H1 (cell line): ENCODE results near the gene OR4Q3. TPM values are rescaled to one million over a fixed set of nuclear protein-coding genes. Genes with fewer than 3 reads are reported as not detected.
"Not testable (repeated sequence)": the region's sequence is repeated elsewhere in the genome, so short reads cannot be mapped to it uniquely, and the experiment has no call there.

Experiments
- CTCF ChIA-PET: fragments of 300-600 bp; sonication (Branson Sonifier 250); formaldehyde crosslinking; loops from one replicate; lab custom pipeline; 2021; ENCODE audit not compliant: partially characterized antibody; lab: Charles Lee
- POLR2A ChIA-PET: fragments of 300-600 bp; sonication (Branson Sonifier 250); formaldehyde crosslinking; loops from one replicate; lab custom pipeline; 2021; ENCODE audit warnings: inconsistent platforms; ENCODE audit not compliant: partially characterized antibody; lab: Charles Lee
- DNase-seq, 2 experiments: peaks; one replicate each; pipeline versions ENCODE4 v3.0.0 to v3.0.0-alpha.2; 2010 to 2022; ENCODE audit warnings: low spot score in 2 of 2, low read depth in 1 of 2, mixed read lengths in 1 of 2
- FAIRE-seq: peaks from 2 replicates; lab custom pipeline; 2011; peaks lifted over from hg19 to GRCh38; lab: Jason Lieb, UNC
- H2AFZ ChIP-seq: 2 replicates; pipeline ENCODE4 v1.8.1; 2012; ENCODE audit warnings: low read length, inconsistent platforms
- H2AK5ac ChIP-seq: 2 replicates; pipeline ENCODE4 v1.6.1; 2013; ENCODE audit warnings: low read depth, low read length
- H2BK120ac ChIP-seq: replicated peaks from 2 replicates; pipeline ENCODE3; 2013; ENCODE audit warnings: low read depth, low read length, inconsistent platforms
- H2BK12ac ChIP-seq: 2 replicates; pipeline ENCODE4 v1.6.1; 2013; ENCODE audit warnings: low read depth, low read length
- H2BK15ac ChIP-seq: 2 replicates; pipeline ENCODE4 v1.6.1; 2013; ENCODE audit warnings: low read length
- H2BK20ac ChIP-seq: 2 replicates; pipeline ENCODE4 v1.6.1; 2013; ENCODE audit warnings: low read length
- H2BK5ac ChIP-seq: 2 replicates; pipeline ENCODE4 v1.6.1; 2013; ENCODE audit warnings: low read depth, low read length
- H3K14ac ChIP-seq: 2 replicates; pipeline ENCODE4 v1.6.1; 2013; ENCODE audit warnings: inconsistent platforms; ENCODE audit not compliant: insufficient read length
- H3K18ac ChIP-seq: 2 replicates; pipeline ENCODE4 v1.6.1; 2013; ENCODE audit warnings: low read length; ENCODE audit errors: extremely low read depth
- H3K23ac ChIP-seq: 2 replicates; pipeline ENCODE4 v1.6.1; 2013; ENCODE audit warnings: inconsistent platforms; ENCODE audit not compliant: insufficient read length
- H3K23me2 ChIP-seq: 2 replicates; pipeline ENCODE4 v1.6.1; 2013; ENCODE audit warnings: low read depth, low read length
- H3K27ac ChIP-seq: 2 replicates; pipeline ENCODE4 v1.6.1; 2011; ENCODE audit warnings: low read depth, low read length, inconsistent platforms
- H3K27me3 ChIP-seq, 4 experiments: replicated peaks in 1 of 4; 1 replicate in 1 of 4; 2 replicates in 3 of 4; pipeline versions ENCODE4 v1.6.1 to v1.8.1; 2011 to 2013; ENCODE audit warnings: low read length in 3 of 4, mild to moderate bottlenecking in 3 of 4, inconsistent platforms in 2 of 4, mixed read lengths in 2 of 4, moderate library complexity in 1 of 4; ENCODE audit not compliant: control insufficient read depth in 3 of 4, insufficient read depth in 3 of 4; ENCODE audit errors: extremely low read depth in 1 of 4
- H3K36me3 ChIP-seq, 4 experiments: 2 replicates each; pipeline versions ENCODE4 v1.6.1 to v1.8.1; 2011 to 2013; ENCODE audit warnings: mild to moderate bottlenecking in 4 of 4, low read length in 3 of 4, moderate library complexity in 2 of 4, control low read depth in 1 of 4, inconsistent platforms in 1 of 4; ENCODE audit not compliant: insufficient read depth in 4 of 4, control insufficient read depth in 2 of 4
- H3K4ac ChIP-seq: replicated peaks from 2 replicates; pipeline ENCODE3; 2013; ENCODE audit warnings: low read length, low read depth, mixed read lengths, inconsistent platforms; ENCODE audit not compliant: insufficient read length
- H3K4me1 ChIP-seq, 4 experiments: replicated peaks in 1 of 4; 1 replicate in 1 of 4; 2 replicates in 3 of 4; pipeline versions ENCODE4 v1.6.1 to v1.8.1; 2011 to 2013; ENCODE audit warnings: low read length in 3 of 4, inconsistent platforms in 2 of 4, mixed read lengths in 1 of 4; ENCODE audit not compliant: insufficient read depth in 4 of 4, control insufficient read depth in 3 of 4
- H3K4me2 ChIP-seq, 2 experiments: 2 replicates each; pipeline versions ENCODE4 v1.6.1 to v1.8.1; 2011 to 2013; ENCODE audit warnings: low read depth in 2 of 2, low read length in 2 of 2, control low read depth in 1 of 2, inconsistent platforms in 1 of 2, mild to moderate bottlenecking in 1 of 2; ENCODE audit not compliant: insufficient read depth in 1 of 2
- H3K4me3 ChIP-seq, 4 experiments: fragments of 200-600, 300-600 bp in 1 of 4; sonication (generic), shearing (Covaris generic), sonication (Bioruptor Twin) in 1 of 4; 2 replicates each; pipeline versions ENCODE4 v1.5.1 to v1.8.1; 2011 to 2016; ENCODE audit warnings: low read length in 4 of 4, low read depth in 3 of 4, control low read depth in 2 of 4, inconsistent platforms in 2 of 4, mild to moderate bottlenecking in 2 of 4, mixed read lengths in 1 of 4, moderate library complexity in 1 of 4; ENCODE audit not compliant: insufficient read depth in 2 of 4; ENCODE audit errors: extremely low read depth in 1 of 4
- H3K56ac ChIP-seq: replicated peaks from 2 replicates; pipeline ENCODE3; 2013; ENCODE audit warnings: low read depth, mild to moderate bottlenecking, mixed read lengths, low read length, inconsistent platforms; ENCODE audit not compliant: insufficient read length
- H3K79me1 ChIP-seq: 2 replicates; pipeline ENCODE4 v1.6.1; 2013; ENCODE audit warnings: low read depth, low read length, control low read depth
- H3K79me2 ChIP-seq, 2 experiments: 2 replicates each; pipeline versions ENCODE4 v1.6.1 to v1.8.1; 2012 to 2013; ENCODE audit warnings: low read length in 2 of 2, mild to moderate bottlenecking in 2 of 2, inconsistent platforms in 1 of 2; ENCODE audit not compliant: insufficient read depth in 2 of 2, control insufficient read depth in 1 of 2
- H3K9ac ChIP-seq, 4 experiments: replicated peaks in 1 of 4; 1 replicate in 1 of 4; 2 replicates in 3 of 4; pipeline versions ENCODE4 v1.6.1 to v1.8.1; 2011 to 2013; ENCODE audit warnings: low read depth in 3 of 4, low read length in 3 of 4, control low read depth in 2 of 4, mild to moderate bottlenecking in 2 of 4, moderate library complexity in 2 of 4, inconsistent platforms in 1 of 4; ENCODE audit errors: extremely low read depth in 1 of 4
- H3K9me3 ChIP-seq, 2 experiments: 2 replicates each; pipeline versions ENCODE4 v1.6.1 to v1.8.1; 2012 to 2013; ENCODE audit warnings: mild to moderate bottlenecking in 2 of 2, moderate library complexity in 2 of 2, control low read depth in 1 of 2, inconsistent platforms in 1 of 2, low read depth in 1 of 2, low read length in 1 of 2, mixed read lengths in 1 of 2; ENCODE audit not compliant: insufficient read depth in 2 of 2
- H4K20me1 ChIP-seq, 2 experiments: replicated peaks in 1 of 2; 2 replicates each; pipeline versions ENCODE3 to v1.8.1; 2011 to 2013; ENCODE audit warnings: inconsistent platforms in 2 of 2, low read length in 2 of 2, mild to moderate bottlenecking in 1 of 2; ENCODE audit not compliant: insufficient read depth in 2 of 2, control insufficient read depth in 1 of 2
- H4K5ac ChIP-seq: 2 replicates; pipeline ENCODE4 v1.6.1; 2013; ENCODE audit warnings: low read length, low read depth, mixed read lengths, inconsistent platforms; ENCODE audit not compliant: insufficient read length
- H4K8ac ChIP-seq: 2 replicates; pipeline ENCODE4 v1.8.0; 2013; ENCODE audit warnings: mild to moderate bottlenecking, moderate library complexity, low read length, inconsistent platforms; ENCODE audit not compliant: insufficient read depth; ENCODE audit errors: extremely low read depth
- H4K91ac ChIP-seq: replicated peaks from 2 replicates; pipeline ENCODE3; 2013; ENCODE audit warnings: low read length, mixed read lengths, inconsistent platforms; ENCODE audit not compliant: insufficient read length
- WGBS, 2 experiments: shearing (Covaris generic) in 1 of 2; methylation state at CpG; one replicate each; pipeline versions ENCODE4 v1.1.6 to v1.1.7; 2013 to 2015; ENCODE audit warnings: low lambda C conversion rate in 2 of 2, mixed read lengths in 2 of 2, inconsistent platforms in 1 of 2, low coverage in 1 of 2, missing lambda C conversion rate in 1 of 2; ENCODE audit not compliant: insufficient replicate concordance in 2 of 2, insufficient coverage in 1 of 2, insufficient read length in 1 of 2; ENCODE audit errors: extremely low coverage in 1 of 2, missing lambda C conversion rate in 1 of 2; 5-methylcytosine and 5-hydroxymethylcytosine counted together
- polyA plus RNA-seq, 7 experiments: library from polyadenylated mRNA; depleted of rRNA in 3 of 7; stranded (reverse) in 5 of 7; unstranded in 2 of 7; fragments of >200 nt in 5 of 7; fragments of 200-250 nt in 2 of 7; gene quantifications; 1 replicate in 5 of 7; 2 replicates in 1 of 7; 4 replicates in 1 of 7; pipeline versions ENCODE4 v1.2.1 to v1.2.3, GENCODE V29; 2011 to 2013; ENCODE audit warnings: missing spikeins in 2 of 7, mixed read lengths in 2 of 7
- small RNA-seq: library from polyadenylated mRNA; stranded (forward); fragments of <200 nt; extraction: miRNeasy Mini kit (QIAGEN cat#:217004); gene quantifications from one replicate; pipeline ENCODE3, GENCODE V24; 2013; ENCODE audit not compliant: insufficient read depth
- total RNA-seq: library from RNA; stranded (reverse); fragmentation: NEBNext Ultra II Directional; extraction: Animal tissue kit (Norgen Biotek cat#: 25700); gene quantifications from 2 replicates; pipeline ENCODE4 v1.2.1, GENCODE V29; 2021

OR4Q3 gene
- total and polyA plus RNA-seq, 2 of the 8 experiments (the other 6 are each of a cell fraction or from before 2014, with no cell fraction given), result not detected

DNA sequence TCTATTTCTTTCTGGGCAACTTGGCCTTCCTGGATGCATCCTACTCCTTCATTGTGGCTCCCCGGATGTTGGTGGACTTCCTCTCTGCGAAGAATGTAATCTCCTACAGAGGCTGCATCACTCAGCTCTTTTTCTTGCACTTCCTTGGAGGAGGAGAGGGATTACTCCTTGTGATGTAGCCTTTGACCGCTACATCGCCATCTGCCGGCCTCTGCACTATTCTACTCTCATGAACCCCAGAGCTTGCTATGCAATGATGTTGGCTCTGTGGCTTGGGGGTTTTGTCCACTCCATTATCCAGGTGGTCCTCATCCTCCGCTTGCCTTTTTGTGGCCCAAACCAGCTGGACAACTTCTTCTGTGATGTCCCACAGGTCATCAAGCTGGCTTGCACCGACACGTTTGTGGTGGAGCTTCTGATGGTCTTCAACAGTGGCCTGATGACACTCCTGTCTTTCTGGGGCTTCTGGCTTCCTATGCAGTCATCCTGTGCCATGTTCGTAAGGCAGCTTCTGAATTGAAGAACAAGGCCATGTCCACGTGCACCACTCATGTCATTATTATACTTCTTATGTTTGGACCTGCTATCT lies 53.2 kb downstream of the OR4Q3 start:
- H3K4me3 ChIP-seq, H3K27me3 ChIP-seq, H4K91ac ChIP-seq, H3K36me3 ChIP-seq, H3K14ac ChIP-seq, H2BK20ac ChIP-seq, H2AFZ ChIP-seq, H3K4ac ChIP-seq, H4K20me1 ChIP-seq, CTCF ChIA-PET, H3K56ac ChIP-seq, POLR2A ChIA-PET, H2BK120ac ChIP-seq, H3K23ac ChIP-seq, H4K8ac ChIP-seq, H2BK15ac ChIP-seq, H3K79me1 ChIP-seq, H3K4me1 ChIP-seq, H3K9ac ChIP-seq, H2BK5ac ChIP-seq, H2BK12ac ChIP-seq, H3K18ac ChIP-seq, H3K23me2 ChIP-seq, H3K79me2 ChIP-seq, FAIRE-seq, H3K4me2 ChIP-seq, H2AK5ac ChIP-seq, H3K27ac ChIP-seq, DNase-seq, H4K5ac ChIP-seq: not testable (repeated sequence)
- 82% methylated on average over 9 of the region's 10 CpGs; no CpG with 5 or more reads in 1 of the 2 experiments for WGBS, 2 experiments
- peaks cover 36 to 65% of the 10 kb centered on the region in 2 experiments; a peak in 3 of 4 replicates for H3K9me3 ChIP-seq

Small RNA genes within 50 kb of the gene (small RNA-seq; reads per million reads assigned to genes)
- not detected for gene AL512310.1

Other genes starting within 250 kb of the OR4Q3 start
- not detected in 2 replicates for gene OR11H2, start 29.7 kb upstream of the OR4Q3 start, total RNA-seq
- not detected in 2 replicates for gene OR11H2, start 29.7 kb upstream of the OR4Q3 start, polyA plus RNA-seq (2011; rRNA removed)
- gene OR4M1, start 29.9 kb downstream of the OR4Q3 start, total RNA-seq, result not detected in 2 replicates
- gene OR4M1, start 29.9 kb downstream of the OR4Q3 start, polyA plus RNA-seq (2011; rRNA removed), result not detected in 2 replicates
- not detected in 2 replicates for gene OR4N2, start 60.2 kb downstream of the OR4Q3 start, total RNA-seq
- gene OR4N2, start 60.2 kb downstream of the OR4Q3 start, polyA plus RNA-seq (2011; rRNA removed), result not detected in 2 replicates
- gene OR4K2, start 131.6 kb downstream of the OR4Q3 start, total RNA-seq, result not detected in 2 replicates
- gene OR4K2, start 131.6 kb downstream of the OR4Q3 start, polyA plus RNA-seq (2011; rRNA removed), result not detected in 2 replicates
- gene OR4K5, start 177.0 kb downstream of the OR4Q3 start, total RNA-seq, result not detected in 2 replicates
- not detected in 2 replicates for gene OR4K5, start 177.0 kb downstream of the OR4Q3 start, polyA plus RNA-seq (2011; rRNA removed)
- gene OR4K1, start 187.3 kb downstream of the OR4Q3 start, total RNA-seq, result not detected in 2 replicates
- gene OR4K1, start 187.3 kb downstream of the OR4Q3 start, polyA plus RNA-seq (2011; rRNA removed), result not detected in 2 replicates
- gene OR4K15, start 232.0 kb downstream of the OR4Q3 start, total RNA-seq, result not detected in 2 replicates
- not detected in 2 replicates for gene OR4K15, start 232.0 kb downstream of the OR4Q3 start, polyA plus RNA-seq (2011; rRNA removed)